Measurements from ENCODE around the gene SHISAL2B.

SHISAL2B gene

GRCh38 chr5:64667068-64667467 is 23.2 kb upstream of the SHISAL2B start:
- no peak overlapping the region for H3K4me3 ChIP-seq (ENCODE audit: low read depth, low read length)
- no peaks in the 10 kb centered on the region for H3K27me3 ChIP-seq (replicated peaks)
- in situ Hi-C loops (cut with HindIII; ENCODE audit: low pct_ligation_motif_present, low sequenced_read_pairs), result no loop called here
- no peak for TF ChIP-seq CTCF (IDR thresholded peaks at IDR 0.05; ENCODE audit: low read depth, low read length, missing control alignments)
- no peak for DNase-seq
- no peaks in the 10 kb centered on the region for H3K36me3 ChIP-seq (replicated peaks)
- H3K27ac ChIP-seq, result no peak overlapping the region

GRCh38 chr5:64670277-64670676 is 20.0 kb upstream of the SHISAL2B start:
- Histone ChIP-seq H3K27me3 (replicated peaks) (no peaks in the 10 kb centered on the region), H3K27ac (no peak overlapping the region), H3K4me3 (ENCODE audit: low read depth, low read length) (no peak overlapping the region), H3K36me3 (replicated peaks) (no peaks in the 10 kb centered on the region)
- TF ChIP-seq CTCF (IDR thresholded peaks at IDR 0.05; ENCODE audit: low read depth, low read length, missing control alignments), result no peak
- no peak for DNase-seq
- in situ Hi-C loops (cut with HindIII; ENCODE audit: low pct_ligation_motif_present, low sequenced_read_pairs), result no loop called here

GRCh38 chr5:64671678-64672077 is 18.6 kb upstream of the SHISAL2B start:
- H3K36me3 ChIP-seq (replicated peaks), result no peaks in the 10 kb centered on the region
- H3K27me3 ChIP-seq (replicated peaks), result no peaks in the 10 kb centered on the region
- in situ Hi-C loops (cut with HindIII; ENCODE audit: low pct_ligation_motif_present, low sequenced_read_pairs), result no loop called here
- no peak for TF ChIP-seq CTCF (IDR thresholded peaks at IDR 0.05; ENCODE audit: low read depth, low read length, missing control alignments)
- DNase-seq, result no peak
- no peak overlapping the region for H3K27ac ChIP-seq
- no peak overlapping the region for H3K4me3 ChIP-seq (ENCODE audit: low read depth, low read length)

DNA sequence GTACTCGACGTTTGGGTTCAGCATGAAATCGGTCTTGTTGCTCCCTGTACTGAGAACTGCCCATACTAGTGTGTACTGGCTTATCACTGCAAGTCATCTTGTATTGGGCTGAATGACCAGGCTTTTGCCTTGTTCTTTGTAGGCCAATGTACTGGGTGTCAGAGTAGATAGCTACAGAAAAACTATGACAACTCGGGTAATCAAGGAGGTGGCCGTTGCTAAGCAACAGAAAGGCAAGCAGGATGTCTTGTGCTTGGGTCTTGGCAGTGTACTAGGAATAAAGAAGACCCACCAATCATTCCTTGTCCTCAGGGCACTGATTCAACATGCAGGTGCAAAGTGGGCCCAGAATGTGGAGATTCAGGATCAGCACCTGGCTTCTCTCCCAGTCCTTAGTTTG is 11.9 kb upstream of the SHISAL2B start:
- no peaks in the 10 kb centered on the region for H3K27me3 ChIP-seq (replicated peaks)
- H3K36me3 ChIP-seq (replicated peaks), result no peaks in the 10 kb centered on the region
- no peak for TF ChIP-seq CTCF (IDR thresholded peaks at IDR 0.05; ENCODE audit: low read depth, low read length, missing control alignments)
- no peak for DNase-seq
- no peak overlapping the region for H3K4me3 ChIP-seq (ENCODE audit: low read depth, low read length)
- in situ Hi-C loops (cut with HindIII; ENCODE audit: low pct_ligation_motif_present, low sequenced_read_pairs), result no loop called here
- no peak overlapping the region for H3K27ac ChIP-seq

DNA sequence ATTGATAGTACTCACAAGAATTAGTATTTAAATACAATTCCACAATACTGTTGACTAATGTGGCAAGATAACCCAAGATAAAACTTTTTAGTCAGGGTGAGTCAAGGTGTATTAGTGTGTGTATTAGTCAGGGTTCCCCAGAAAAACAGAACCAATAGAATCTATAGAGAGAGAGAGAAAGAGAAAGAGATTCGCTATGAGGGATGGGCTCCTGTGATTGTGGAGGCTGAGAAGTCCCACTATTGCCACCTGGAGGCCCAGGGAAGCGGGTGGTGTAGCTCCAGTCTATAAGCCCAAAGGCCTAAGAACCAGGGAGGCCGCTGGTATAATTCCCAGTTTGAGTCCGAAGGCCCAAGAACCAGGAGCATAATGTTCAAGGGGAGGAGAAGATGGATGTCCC is 10.0 kb upstream of the SHISAL2B start:
- in situ Hi-C loops (cut with HindIII; ENCODE audit: low pct_ligation_motif_present, low sequenced_read_pairs), result no loop called here
- H3K27ac ChIP-seq, result no peak overlapping the region
- peak; percentile 64 for TF ChIP-seq CTCF (IDR thresholded peaks at IDR 0.05; ENCODE audit: low read depth, low read length, missing control alignments)
- H3K27me3 ChIP-seq (replicated peaks), result no peaks in the 10 kb centered on the region
- no peaks in the 10 kb centered on the region for H3K36me3 ChIP-seq (replicated peaks)
- DNase-seq, result peak; percentile 14
- no peak overlapping the region for H3K4me3 ChIP-seq (ENCODE audit: low read depth, low read length)

DNA sequence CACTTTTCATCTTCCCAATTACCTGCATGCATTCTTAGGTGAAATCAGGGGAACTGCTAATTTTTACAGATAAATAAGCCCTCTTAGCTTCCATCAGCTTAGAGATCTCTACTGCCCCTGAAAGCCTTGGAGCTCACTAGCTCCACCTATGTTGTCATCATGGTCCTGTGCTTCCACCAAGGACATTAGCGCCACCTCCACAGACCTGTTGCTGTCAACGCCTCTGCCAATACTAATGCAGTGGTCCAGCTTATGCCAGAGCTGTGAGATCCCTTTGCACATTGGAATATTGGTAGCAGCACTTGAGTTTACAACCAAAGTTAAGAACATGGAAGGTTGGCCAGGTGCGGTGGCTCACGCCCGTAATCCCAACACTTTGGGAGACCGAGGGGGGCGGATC is 7.7 kb upstream of the SHISAL2B start:
- no peak for DNase-seq
- no peak overlapping the region for H3K4me3 ChIP-seq (ENCODE audit: low read depth, low read length)
- H3K27ac ChIP-seq, result no peak overlapping the region
- peak; percentile 8 for TF ChIP-seq CTCF (IDR thresholded peaks at IDR 0.05; ENCODE audit: low read depth, low read length, missing control alignments)
- no peaks in the 10 kb centered on the region for H3K27me3 ChIP-seq (replicated peaks)
- H3K36me3 ChIP-seq (replicated peaks), result no peaks in the 10 kb centered on the region
- in situ Hi-C loops (cut with HindIII; ENCODE audit: low pct_ligation_motif_present, low sequenced_read_pairs), result no loop called here
